ENCODE data around the gene PKHD1.

GRCh38 chr6:51663525-51663924 lies 423.9 kb downstream of the PKHD1 start:
- TF ChIP-seq TSHZ2 (CRISPR knock-in tag; IDR thresholded peaks at IDR 0.05), result no peak
- no peak for TF ChIP-seq GLIS3 (CRISPR knock-in tag; IDR thresholded peaks at IDR 0.05)
- TF ChIP-seq CSRNP3 (CRISPR knock-in tag; IDR thresholded peaks at IDR 0.05), result no peak
